Hepatocyte (in vitro differentiated cells): ENCODE results near the gene PDZD7.

Experiments
- EZH2 ChIP-seq: fragments of 200-600 bp; sonication (generic); IDR thresholded peaks from 2 replicates; pipeline ENCODE4 v1.6.1; 2016; ENCODE audit warnings: antibody characterized with exemption, mild to moderate bottlenecking, borderline replicate concordance
- EZH2phosphoT487 ChIP-seq: fragments of 200-600 bp; sonication (generic); IDR thresholded peaks from one replicate; pipeline ENCODE4 v1.6.1; 2018; ENCODE audit warnings: antibody characterized with exemption, mild to moderate bottlenecking, low read depth, moderate library complexity; ENCODE audit not compliant: unreplicated experiment, severe bottlenecking
- TF ChIP-seq, protein P1 (sequence below): fragments of 200-600 bp; sonication (generic); IDR thresholded peaks from 2 replicates; pipeline ENCODE4 v1.5.1; 2016; ENCODE audit warnings: antibody characterized with exemption, mild to moderate bottlenecking; ENCODE audit not compliant: poor library complexity

DNA sequence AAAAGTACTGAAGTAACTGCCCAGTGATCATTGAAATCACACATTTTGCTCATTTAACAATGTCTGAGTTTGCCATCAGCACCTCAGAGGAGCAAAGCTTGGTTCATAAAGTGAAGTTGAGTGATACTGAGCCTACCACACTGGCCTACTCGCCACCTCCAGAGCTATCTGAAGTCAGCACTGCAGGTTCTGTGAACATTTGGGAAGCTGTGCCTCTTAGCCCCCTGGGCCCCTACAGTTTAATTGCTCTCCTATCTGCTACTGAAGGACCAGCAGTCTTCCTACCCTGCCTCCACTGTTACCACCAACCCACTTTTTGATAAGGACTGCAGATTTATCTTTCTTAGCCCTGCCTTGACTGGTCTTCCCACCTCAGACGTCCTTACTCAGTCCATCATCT lies 63.6 kb downstream of the PDZD7 start:
- TF ChIP-seq EZH2 (no peak), EZH2phosphoT487 (no peak)
- TF ChIP-seq, protein P1, sequence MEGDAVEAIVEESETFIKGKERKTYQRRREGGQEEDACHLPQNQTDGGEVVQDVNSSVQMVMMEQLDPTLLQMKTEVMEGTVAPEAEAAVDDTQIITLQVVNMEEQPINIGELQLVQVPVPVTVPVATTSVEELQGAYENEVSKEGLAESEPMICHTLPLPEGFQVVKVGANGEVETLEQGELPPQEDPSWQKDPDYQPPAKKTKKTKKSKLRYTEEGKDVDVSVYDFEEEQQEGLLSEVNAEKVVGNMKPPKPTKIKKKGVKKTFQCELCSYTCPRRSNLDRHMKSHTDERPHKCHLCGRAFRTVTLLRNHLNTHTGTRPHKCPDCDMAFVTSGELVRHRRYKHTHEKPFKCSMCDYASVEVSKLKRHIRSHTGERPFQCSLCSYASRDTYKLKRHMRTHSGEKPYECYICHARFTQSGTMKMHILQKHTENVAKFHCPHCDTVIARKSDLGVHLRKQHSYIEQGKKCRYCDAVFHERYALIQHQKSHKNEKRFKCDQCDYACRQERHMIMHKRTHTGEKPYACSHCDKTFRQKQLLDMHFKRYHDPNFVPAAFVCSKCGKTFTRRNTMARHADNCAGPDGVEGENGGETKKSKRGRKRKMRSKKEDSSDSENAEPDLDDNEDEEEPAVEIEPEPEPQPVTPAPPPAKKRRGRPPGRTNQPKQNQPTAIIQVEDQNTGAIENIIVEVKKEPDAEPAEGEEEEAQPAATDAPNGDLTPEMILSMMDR: no peak
